Measurements from ENCODE around the gene PABPN1.
A peak's percentile ranks its signal among the peaks of the same experiment; 100 is the strongest.

PABPN1 gene

GRCh38 chr14:23358042-23358441 lies 36.8 kb downstream of the PABPN1 start:
- no peak for DNase-seq (ENCODE audit: low spot score)

GRCh38 chr14:23358553-23359166 lies 37.4 kb downstream of the PABPN1 start:
- DNase-seq (ENCODE audit: low spot score): no peak

GRCh38 chr14:23359167-23359626 lies 37.9 kb downstream of the PABPN1 start:
- no peak for DNase-seq (ENCODE audit: low spot score)

GRCh38 chr14:23359722-23360447 lies 38.6 kb downstream of the PABPN1 start:
- no peak for DNase-seq (ENCODE audit: low spot score)

GRCh38 chr14:23360496-23360895 lies 39.2 kb downstream of the PABPN1 start:
- no peak for DNase-seq (ENCODE audit: low spot score)

GRCh38 chr14:23361320-23361719 lies 40.1 kb downstream of the PABPN1 start:
- DNase-seq (ENCODE audit: low spot score): peak; percentile 47

GRCh38 chr14:23361763-23362162 lies 40.5 kb downstream of the PABPN1 start:
- DNase-seq (ENCODE audit: low spot score): no peak

- DNase-seq (ENCODE audit: low spot score): no peak
These were observed 40.9 kb downstream of the PABPN1 start for GRCh38 chr14:23362200-23362599.

- DNase-seq (ENCODE audit: low spot score): no peak
These were observed 43.1 kb downstream of the PABPN1 start for GRCh38 chr14:23364164-23365035.

GRCh38 chr14:23365036-23365731 lies 43.9 kb downstream of the PABPN1 start, which contains the start of gene EFS:
TSS of gene EFS (minus strand) at chr14:23365172. CDS start at chr14:23365025, 147 bp downstream.
- DNase-seq (ENCODE audit: low spot score): no peak

- no peak for DNase-seq (ENCODE audit: low spot score)
These were observed 44.6 kb downstream of the PABPN1 start for GRCh38 chr14:23365732-23366425.

GRCh38 chr14:23366426-23366921 lies 45.2 kb downstream of the PABPN1 start:
- DNase-seq (ENCODE audit: low spot score): no peak

- no peak for DNase-seq (ENCODE audit: low spot score)
These were observed 49.0 kb downstream of the PABPN1 start for GRCh38 chr14:23370221-23370620.

GRCh38 chr14:23371865-23372264 lies 50.6 kb downstream of the PABPN1 start:
- no peak for DNase-seq (ENCODE audit: low spot score)

- no peak for DNase-seq (ENCODE audit: low spot score)
These were observed 51.3 kb downstream of the PABPN1 start, which contains the start of gene IL25 for GRCh38 chr14:23372509-23372908. TSS of gene IL25 (plus strand) at chr14:23372809.

- no peak for DNase-seq (ENCODE audit: low spot score)
These were observed 51.8 kb downstream of the PABPN1 start for GRCh38 chr14:23373041-23373440.

Data from activated CD4-positive, alpha-beta T cell treated with anti-CD3 and anti-CD28 coated beads, Interleukin-2, Interleukin-4, amounts not matched to agents 100 ng/mL and 50 ng/mL, durations not matched to agents 16 hours and 8 hours (primary cell).